Measurements from ENCODE around the gene GPC5.
"Not testable (repeated sequence)": the region's sequence is repeated elsewhere in the genome, so short reads cannot be mapped to it uniquely, and the experiment has no call there.

Gene GPC5

DNA sequence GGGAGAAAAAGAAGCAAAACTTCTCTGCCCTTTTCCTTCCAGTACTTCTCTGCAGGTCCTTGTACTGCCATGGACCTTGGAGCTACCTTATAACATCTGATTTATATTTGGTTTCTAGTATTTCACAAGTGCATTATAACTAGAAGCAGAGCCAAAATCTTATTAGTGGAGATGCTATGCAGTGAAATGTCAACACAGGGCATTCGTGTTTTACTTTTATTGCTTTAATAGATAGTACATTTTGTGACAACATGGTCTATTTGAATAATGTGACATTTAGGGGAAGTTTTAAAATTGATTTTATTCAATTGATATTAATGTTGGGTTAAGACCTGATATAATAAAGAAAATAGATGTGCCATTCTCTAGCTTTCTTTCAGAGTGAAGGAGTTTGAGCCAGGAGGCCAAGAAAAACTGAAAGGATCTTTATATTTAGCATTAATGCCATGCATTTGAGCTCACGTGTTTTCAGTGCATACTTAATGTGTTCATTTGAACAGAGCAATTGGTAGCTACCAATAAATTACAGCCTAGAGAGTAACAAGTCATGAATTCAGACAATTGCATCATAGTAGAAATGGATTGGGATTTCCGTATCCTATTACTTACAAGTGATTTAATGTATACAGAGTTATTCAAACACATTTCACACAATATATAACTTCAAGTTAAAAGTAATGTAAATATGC lies 863.8 kb downstream of the GPC5 start:
- DNase-seq (ENCODE audit: low spot score), result no peak

DNA sequence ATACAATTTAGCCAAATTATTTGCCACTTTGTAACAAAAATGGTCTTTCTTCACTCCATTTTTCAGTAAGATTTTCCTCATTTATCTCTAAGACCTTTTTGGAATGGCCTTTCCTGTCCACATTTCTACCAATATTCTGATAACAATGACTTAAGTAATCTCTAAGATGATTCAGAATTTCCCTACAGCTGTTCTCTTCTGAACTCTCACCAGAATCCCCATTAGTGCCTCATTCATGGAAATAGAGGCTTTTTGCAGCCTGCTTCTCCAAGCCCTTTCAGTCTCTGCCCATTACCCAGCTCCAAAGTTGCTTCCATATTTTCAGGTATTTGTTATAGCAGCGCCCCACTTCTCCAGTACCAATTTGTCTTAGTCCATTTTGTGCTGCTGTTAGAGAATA lies 867.0 kb downstream of the GPC5 start:
- no peak for DNase-seq (ENCODE audit: low spot score)

DNA sequence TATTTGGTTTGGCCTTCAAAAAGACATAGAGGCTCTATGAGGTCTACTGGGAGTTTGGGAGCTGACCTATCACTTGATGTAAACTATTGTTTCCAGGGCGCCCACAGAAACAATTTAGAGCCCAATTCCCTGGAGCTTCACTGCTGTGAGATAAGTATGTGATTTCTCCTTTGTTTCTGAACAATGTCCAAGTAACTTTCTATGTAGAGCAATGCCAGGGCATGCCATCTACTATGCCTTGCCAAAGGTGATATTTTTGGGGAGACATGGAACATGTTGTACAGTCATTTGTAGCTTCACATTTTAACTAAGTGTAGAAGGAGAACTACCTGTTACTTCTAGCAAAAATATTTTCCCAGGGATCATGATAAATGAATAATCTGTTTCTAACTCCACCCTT lies 872.6 kb downstream of the GPC5 start:
- DNase-seq (ENCODE audit: low spot score), result no peak

DNA sequence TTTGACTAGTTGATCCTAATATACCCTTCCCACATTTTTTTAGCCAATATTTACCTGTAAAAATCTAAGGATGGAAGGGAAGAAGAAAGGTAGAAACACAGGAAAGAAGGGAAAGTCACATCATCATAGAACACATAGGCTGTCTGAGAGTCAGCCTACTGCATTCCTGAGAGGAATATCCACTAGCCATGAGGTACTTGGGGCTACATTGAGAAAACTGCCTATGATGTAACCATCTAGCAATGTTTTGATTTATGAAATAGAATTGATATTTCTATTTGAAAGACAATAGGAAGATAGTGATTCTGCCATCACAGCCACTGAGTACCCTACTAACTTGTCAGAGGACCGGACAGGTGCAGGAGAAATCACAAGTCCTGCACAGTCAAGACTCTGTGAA lies 873.8 kb downstream of the GPC5 start:
- no peak for DNase-seq (ENCODE audit: low spot score)

DNA sequence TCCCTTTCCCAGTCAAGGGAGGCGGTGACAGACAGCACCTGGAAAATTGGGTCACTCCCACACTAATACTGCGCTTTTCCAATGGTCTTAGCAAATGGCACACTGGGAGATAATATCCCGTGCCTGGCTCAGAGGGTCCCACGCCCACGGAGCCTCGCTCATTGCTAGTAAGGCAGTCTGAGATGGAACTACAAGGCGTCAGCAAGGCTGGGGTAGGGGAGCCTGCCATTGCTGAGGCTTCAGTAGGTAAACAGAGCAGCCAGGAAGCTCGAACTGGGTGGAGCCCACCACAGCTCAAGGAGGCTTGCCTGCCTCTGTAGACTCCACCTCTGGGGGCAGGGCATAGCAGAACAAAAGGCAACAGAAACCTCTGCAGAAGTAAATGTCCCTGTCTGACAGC lies 882.6 kb downstream of the GPC5 start:
- not testable (repeated sequence) for DNase-seq (ENCODE audit: low spot score)

DNA sequence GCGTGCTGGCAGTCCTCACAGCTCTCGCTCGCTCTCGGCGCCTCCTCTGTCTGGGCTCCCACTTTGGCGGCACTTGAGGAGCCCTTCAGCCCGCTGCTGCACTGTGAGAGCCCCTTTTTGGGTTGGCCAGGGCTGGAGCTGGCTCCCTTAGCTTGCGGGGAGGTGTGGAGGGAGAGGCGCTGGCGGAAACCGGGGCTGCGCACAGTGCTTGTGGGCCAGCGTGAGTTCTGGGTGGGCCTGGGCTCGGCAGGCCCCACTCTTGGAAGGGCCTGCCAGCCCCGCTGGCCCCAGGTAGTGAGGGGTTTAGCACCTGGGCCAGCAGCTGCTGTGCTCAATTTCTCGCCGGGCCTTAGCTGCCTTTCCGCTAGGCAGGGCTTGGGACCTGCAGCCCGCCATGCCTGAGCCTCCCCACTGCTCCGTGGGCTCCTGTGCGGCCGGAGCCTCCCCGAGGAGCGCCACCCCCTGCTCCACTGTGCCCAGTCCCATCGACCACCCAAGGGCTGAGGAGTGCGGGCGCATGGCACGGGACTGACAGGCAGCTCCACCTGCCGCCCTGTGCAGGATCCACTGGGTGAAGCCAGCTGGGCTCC lies 892.4 kb downstream of the GPC5 start:
- DNase-seq (ENCODE audit: low spot score), result not testable (repeated sequence)

DNA sequence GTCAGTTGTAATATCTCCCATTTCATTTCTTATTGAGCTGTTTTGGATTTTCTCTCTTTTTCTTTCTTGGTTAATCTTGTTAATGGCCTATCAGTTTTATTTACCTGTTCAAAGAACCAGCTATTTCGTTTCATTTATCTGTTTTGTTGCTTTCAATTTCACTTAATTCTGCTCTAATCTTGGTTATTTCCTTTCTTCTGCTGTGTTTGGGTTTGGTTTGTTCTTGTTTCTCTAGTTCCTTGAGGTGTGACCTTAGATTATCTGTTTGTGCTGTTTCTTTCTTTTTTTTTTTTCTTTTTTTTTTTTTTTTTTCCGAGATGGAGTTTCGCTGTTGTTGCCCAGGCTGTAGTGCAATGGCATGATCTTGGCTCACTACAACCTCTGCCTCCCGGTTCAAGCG lies 896.1 kb downstream of the GPC5 start:
- not testable (repeated sequence) for DNase-seq (ENCODE audit: low spot score)

DNA sequence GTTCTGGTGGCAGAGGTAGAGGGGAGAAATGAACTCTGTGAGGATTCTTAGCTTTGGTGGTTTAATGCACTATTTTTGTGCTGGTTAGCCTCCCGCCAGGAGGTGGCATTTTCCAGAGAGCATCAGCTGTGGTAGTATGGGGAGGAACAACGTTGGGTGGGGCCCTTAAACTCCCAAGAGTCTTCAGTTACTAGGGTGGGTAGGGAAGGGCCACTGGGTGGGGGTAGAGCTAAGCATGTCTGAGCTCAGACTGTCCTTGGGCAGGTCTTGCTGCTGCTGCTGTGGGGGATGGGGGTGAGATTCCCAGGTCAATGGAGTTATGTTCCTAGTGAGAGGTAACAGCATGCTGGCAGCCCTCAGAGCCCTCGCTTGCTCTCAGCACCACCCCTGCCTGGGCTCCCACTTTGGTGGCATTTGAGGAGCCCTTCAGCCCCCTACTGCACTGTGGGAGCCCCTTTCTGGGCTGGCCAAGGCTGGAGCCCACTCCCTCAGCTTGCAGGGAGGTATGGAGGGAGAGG lies 897.8 kb downstream of the GPC5 start:
- DNase-seq (ENCODE audit: low spot score), result not testable (repeated sequence)

DNA sequence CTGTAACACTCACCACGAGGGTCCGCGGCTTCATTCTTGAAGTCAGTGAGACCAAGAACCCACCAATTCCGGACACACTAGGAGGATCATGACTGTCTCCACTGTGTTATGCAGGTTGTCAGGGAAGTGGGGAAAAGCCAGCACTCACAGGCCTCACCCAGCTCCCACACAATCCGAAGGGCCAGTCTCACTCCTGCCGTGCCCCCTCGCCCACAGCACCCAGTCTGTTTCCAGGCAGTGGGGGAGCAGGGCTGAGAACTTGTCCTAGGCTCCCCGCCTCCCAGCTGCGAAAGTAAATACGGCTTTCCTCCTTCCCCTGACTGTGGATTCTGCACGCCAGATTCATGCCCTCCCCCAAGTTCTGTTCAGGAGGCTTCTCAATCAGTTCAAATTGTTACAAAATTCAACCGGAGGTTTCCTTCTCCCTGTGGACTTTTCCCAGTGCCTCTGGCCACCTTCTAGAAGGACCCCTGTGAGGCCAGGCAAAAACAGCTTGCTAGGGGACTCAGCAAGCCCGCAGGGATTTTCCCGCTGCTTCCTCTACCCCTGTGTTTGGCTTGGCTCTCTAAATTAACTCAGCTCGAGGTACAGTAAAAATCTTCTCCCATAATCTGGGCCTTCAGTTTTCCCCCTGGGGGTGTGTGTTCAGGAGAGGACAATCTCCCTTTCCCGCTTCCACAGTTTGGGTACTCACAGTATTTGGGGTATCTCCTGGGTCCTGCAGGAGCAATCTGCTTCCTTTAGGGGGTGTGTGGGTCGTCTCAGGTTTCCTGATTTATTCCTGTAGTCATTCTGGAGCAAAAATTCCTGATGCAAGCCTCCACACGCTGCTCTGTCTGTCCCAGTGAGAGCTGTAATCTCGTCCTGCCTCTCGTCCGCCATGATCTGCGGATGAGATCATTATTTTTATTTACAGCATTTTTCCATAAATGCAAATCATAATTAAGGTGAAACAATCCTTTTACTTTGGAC lies 899.8 kb downstream of the GPC5 start:
- DNase-seq (ENCODE audit: low spot score), result no peak

DNA sequence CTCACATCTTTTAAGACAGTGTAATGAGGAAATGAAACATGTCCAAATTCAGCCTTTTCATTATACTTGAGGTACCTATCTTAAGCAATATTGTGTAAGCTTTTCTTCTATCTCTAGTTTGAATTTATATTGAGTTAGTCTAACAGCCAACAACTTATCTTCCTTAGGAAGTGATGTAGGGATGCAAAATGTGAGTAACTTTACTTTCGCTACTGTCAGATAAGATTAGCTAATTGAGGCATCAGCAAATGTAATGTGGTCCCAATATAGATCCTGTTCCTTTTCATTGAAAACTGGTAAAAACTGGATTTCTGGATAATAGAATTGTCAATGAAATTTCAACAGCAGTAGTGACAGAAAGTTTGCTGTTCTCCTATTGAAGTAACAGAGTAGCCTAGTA lies 902.2 kb downstream of the GPC5 start:
- DNase-seq (ENCODE audit: low spot score), result no peak

DNA sequence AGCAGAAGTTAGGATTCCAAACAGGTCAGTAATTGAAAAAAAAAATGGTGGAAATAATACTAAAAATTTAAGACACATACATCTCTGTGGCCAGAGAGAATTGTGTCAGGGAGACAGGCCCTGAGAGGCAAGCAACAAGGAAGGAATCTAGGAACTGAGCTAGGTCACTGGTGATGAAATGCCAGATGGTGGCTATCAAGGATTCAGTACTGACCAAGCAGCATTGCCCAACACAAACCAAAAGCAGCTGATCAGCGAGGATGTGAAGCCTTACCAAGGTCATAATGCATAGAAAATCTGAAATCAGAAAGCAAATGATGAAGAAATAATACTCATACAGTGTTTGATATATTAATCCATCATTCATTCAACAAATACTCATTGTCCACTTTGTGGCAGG lies 905.0 kb downstream of the GPC5 start:
- DNase-seq (ENCODE audit: low spot score), result no peak

DNA sequence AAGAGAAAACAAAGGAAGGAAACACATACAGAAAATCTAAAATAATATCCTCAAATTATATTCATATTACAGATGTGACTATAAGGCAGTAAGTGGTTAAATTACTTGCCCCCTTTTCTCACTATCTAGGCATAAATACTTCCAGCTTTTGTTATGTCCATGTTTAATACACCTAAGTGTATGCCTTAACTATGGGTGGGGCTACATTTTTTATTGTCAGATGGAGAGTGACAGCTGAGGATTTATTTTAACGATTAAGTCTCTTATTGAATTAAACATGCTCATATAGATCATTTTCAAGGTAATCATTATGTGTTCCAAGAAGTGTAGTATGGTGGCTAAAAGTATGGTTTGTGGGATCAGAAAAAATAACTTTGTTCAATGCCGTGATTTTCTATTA lies 909.3 kb downstream of the GPC5 start:
- no peak for DNase-seq (ENCODE audit: low spot score)

DNA sequence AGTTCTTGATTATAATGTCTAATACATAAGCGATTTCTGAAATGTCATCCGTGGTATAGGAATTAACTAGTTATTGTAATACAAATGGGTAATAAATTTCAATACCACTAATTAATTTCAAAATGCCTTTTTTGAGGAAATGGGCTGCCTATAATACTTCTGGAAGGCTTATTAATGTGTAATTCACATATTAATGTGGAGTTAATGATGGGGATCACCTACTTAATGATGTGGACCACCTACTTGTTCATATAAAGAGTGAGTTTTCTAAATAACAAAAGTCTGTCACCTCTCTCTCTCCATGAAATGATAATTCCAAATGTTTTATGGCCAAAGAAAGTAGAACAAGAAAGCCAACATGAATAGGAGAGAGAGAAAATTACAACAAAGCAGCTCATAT lies 914.4 kb downstream of the GPC5 start:
- no peak for DNase-seq (ENCODE audit: low spot score)

DNA sequence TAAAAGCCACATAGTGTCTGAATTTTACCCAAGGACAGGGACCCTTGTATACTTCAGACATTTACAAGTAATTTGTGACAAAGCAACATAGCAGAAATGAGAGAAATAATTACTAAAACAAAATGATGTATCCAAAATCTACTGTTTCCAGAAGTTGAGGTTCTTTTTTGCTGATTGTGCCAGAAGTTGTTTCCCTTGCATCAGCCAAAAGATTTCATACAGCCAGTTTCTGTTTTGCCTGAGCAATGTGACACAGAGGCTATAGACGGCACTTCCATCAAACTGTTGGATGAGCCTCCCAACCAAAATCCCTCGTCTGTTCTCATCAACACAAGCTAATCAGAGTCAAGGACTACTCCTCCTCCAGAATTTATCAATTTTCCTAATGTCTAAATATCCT lies 915.0 kb downstream of the GPC5 start:
- no peak for DNase-seq (ENCODE audit: low spot score)

DNA sequence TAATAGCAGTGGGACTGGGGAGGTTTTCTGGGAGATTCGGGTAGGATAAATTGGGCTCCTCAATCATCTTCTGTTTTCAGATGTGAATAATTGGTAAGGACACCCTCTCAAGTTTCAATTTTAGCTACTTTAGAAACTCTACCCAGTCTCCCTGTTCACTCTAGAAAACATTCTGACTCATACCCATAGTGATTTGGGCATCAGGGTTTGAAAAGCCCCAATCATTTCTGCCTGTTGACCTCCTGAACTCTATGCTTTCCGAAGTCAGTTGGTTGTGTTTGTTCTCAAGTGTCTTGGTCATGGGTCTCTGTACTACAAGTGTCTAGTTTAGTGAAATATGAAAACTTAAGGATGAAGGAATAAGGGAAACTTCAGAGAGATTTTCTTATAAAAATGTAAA lies 916.8 kb downstream of the GPC5 start:
- DNase-seq (ENCODE audit: low spot score), result no peak

DNA sequence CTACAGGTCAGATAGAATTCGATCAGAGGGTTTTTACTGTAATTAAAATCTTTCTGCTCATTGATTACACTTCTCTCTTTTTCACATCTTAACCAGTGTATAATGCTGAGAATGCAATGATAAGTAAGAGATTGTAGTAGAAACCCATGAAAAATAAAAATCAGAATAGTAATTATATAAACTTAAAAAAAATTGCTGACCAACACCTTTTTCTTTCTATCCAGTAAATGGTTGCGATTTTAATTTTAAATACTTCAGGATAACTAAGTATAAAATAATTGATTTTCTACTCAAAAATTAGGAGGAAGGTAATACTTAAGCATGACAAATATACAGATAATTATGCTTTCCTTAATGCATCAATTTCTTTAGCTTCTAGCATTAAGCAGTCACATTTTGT lies 917.6 kb downstream of the GPC5 start:
- no peak for DNase-seq (ENCODE audit: low spot score)

DNA sequence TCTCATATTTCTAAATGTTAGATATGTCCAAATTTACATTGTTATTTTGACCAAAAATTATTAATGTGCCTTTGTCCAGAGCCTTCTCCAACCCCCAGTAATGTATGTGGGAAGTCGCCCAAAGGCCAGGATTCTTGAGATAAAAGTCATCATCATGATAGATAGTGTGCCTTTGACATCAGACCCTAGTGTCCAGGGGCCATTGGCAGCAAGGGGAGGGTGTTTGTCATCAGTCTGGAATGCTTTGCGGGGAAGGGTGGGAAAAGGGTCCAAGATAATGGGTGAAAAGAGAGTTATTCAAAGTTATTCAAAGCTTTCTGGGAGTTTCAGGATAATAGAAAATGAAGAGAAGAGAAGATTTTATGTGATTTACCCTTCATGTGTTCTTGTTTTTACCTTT lies 918.6 kb downstream of the GPC5 start:
- DNase-seq (ENCODE audit: low spot score), result no peak

DNA sequence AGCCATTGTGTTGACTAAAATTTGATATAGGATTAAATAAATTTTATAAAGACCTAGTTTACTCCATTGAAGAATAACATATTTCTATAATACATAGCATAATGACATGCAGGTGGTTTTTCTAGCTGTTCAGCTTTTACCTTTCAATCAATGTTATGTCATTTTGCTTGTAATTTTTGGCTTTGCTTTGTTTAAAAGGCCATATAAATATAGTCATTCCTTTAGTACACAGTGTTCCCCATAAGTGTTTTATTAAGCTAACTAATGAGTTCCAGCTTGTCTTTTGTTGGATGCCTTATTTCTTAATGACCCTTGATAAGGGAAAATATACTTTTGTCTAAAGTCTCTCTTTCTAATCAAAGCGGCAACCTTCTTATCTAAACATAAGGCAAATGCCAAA lies 921.9 kb downstream of the GPC5 start:
- no peak for DNase-seq (ENCODE audit: low spot score)

DNA sequence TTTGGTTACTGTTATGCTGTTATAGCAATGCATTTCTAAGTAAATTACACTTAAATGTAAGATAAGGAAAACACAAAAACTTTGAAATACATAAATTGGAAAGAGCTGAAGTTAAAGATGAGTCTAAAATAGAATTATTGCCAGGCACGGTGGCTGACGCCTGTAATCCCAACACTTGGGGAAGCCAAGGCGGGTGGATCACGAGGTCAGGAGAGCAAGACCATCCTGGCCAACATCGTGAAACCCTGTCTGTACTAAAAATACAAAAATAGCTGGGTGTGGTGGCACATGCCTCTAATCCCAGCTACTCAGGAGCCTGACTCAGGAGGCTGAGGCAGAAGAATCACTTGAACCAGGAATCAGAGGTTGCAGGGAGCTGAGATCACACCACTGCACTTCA lies 922.8 kb downstream of the GPC5 start:
- no peak for DNase-seq (ENCODE audit: low spot score)

DNA sequence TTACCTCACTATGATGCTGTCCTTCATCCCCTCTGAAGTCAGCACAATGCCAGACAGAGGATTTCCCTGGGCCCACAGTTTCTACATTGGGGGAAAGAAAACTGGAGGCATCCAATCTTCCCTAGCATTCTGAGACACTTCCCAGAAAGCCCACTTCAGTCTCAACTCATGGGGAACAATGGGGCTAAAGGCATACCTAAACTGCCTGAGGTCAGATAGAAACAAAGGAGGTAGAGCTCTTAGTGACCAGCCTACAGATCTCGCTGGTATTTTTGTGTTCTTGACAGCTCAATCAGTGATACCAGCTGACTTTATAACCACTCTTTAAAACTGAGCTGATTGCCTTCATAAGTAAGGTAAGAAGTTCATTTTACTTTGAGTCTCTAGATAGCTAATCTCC lies 947.2 kb downstream of the GPC5 start:
- DNase-seq (ENCODE audit: low spot score), result no peak

DNA sequence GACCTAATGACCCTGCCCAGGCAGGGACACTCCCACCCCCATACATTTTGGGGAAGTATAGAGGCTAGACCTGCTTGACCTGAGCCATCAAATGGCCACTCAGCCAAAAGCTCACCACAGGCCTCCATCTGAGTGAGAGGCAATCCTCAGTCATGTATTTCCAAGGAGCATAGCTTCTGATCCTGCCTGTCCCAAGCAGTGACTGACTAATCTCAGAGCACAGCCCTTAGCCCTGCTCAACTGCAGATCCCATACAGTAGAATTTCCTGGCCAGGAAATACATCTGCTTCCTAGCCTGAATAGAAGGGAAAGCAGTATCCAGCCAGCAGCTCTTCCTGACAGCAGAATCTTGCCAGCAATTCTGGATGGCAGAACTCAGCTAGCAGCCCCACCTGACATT lies 947.6 kb downstream of the GPC5 start:
- DNase-seq (ENCODE audit: low spot score), result no peak

DNA sequence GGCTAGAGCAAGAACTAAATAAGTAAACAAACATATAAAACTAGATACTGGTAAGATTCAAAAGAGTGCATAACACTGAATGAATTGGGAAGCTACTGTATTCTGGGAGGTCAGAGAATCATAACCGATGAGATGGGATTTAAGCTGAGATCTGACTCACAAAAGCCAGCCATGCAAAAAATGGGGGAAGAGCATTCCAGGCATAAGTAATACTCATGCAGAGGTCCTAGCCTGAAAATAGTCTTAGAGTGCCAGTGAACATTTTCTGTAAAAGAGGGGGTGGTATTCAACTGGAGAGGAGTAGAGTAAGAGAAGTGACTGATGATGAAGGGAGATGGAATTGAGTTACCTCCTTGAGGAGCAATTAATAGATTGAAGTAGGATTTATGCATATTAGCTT lies 956.2 kb downstream of the GPC5 start:
- DNase-seq (ENCODE audit: low spot score), result no peak

DNA sequence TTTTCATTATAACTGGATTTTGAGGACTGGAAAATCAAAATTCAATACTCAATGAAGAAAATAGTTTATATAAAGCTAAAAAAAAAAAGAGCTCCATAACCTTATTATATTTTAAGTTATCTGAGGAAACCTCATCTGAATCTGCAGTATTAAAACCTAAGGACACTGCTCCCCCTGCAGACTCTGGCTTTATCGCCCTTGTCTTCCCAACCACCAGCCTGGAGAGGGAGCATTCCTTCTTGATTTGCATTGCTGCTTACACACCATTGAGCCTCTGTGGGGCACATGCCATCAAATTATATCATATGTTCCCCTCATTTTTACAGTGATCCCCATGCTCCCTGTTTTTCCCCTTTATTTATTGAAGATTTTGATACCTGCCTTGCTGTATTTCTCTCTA lies 956.8 kb downstream of the GPC5 start:
- DNase-seq (ENCODE audit: low spot score), result no peak

Measured in germinal center (tissue), 1 donor.